IMR-90 (cell line): ENCODE results near the gene TAS2R38.

Source experiments
- CEBPB ChIP-seq: IDR thresholded peaks from 2 replicates; pipeline ENCODE4 v1.6.1; 2012; ENCODE audit warnings: low read depth, low read length, improper control_type of control experiment
- CHD1 ChIP-seq: IDR thresholded peaks from 2 replicates; pipeline ENCODE4 v1.6.1; 2012; ENCODE audit warnings: low read depth, low read length, improper control_type of control experiment
- ELK1 ChIP-seq: fragments of 150-350 bp; IDR thresholded peaks from 2 replicates; pipeline ENCODE4 v1.6.1; 2016; ENCODE audit warnings: low read depth, mild to moderate bottlenecking, low read length, moderate library complexity, borderline replicate concordance
- FOS ChIP-seq: fragments of 150-350 bp; IDR thresholded peaks from 2 replicates; pipeline ENCODE4 v1.6.1; 2016; ENCODE audit warnings: low read depth, low read length
- POLR2A ChIP-seq: IDR thresholded peaks from 2 replicates; pipeline ENCODE4 v1.6.1; 2012; ENCODE audit warnings: mild to moderate bottlenecking, low read depth, low read length
- RAD21 ChIP-seq: IDR thresholded peaks from 2 replicates; pipeline ENCODE4 v1.6.1; 2012; ENCODE audit warnings: low read length, improper control_type of control experiment
- SMC3 ChIP-seq: fragments of 150-350 bp; IDR thresholded peaks from 2 replicates; pipeline ENCODE4 v1.6.1; 2016; ENCODE audit warnings: low read depth, mild to moderate bottlenecking, antibody characterized with exemption, low read length, moderate library complexity
- TF ChIP-seq, protein P1 (sequence below): conservative IDR thresholded peaks from 2 replicates; pipeline ENCODE4 v1.5.1; 2012; ENCODE audit warnings: mild to moderate bottlenecking, low read depth, low read length, improper control_type of control experiment
- TF ChIP-seq, protein P2 (sequence below): fragments of 150-350 bp; IDR thresholded peaks from 2 replicates; pipeline ENCODE4 v1.6.1; 2017; ENCODE audit warnings: mild to moderate bottlenecking, antibody characterized with exemption, low read length, low read depth

- TF ChIP-seq, protein P1, sequence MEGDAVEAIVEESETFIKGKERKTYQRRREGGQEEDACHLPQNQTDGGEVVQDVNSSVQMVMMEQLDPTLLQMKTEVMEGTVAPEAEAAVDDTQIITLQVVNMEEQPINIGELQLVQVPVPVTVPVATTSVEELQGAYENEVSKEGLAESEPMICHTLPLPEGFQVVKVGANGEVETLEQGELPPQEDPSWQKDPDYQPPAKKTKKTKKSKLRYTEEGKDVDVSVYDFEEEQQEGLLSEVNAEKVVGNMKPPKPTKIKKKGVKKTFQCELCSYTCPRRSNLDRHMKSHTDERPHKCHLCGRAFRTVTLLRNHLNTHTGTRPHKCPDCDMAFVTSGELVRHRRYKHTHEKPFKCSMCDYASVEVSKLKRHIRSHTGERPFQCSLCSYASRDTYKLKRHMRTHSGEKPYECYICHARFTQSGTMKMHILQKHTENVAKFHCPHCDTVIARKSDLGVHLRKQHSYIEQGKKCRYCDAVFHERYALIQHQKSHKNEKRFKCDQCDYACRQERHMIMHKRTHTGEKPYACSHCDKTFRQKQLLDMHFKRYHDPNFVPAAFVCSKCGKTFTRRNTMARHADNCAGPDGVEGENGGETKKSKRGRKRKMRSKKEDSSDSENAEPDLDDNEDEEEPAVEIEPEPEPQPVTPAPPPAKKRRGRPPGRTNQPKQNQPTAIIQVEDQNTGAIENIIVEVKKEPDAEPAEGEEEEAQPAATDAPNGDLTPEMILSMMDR: no peak
- no peak for TF ChIP-seq CEBPB
- TF ChIP-seq POLR2A: no peak
- no peak for TF ChIP-seq FOS
- TF ChIP-seq, protein P2, sequence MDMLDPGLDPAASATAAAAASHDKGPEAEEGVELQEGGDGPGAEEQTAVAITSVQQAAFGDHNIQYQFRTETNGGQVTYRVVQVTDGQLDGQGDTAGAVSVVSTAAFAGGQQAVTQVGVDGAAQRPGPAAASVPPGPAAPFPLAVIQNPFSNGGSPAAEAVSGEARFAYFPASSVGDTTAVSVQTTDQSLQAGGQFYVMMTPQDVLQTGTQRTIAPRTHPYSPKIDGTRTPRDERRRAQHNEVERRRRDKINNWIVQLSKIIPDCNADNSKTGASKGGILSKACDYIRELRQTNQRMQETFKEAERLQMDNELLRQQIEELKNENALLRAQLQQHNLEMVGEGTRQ: no peak
- TF ChIP-seq ELK1: no peak
- TF ChIP-seq SMC3: no peak
- TF ChIP-seq CHD1: no peak
- TF ChIP-seq RAD21: no peak
Observed at GRCh38 chr7:141999058-141999623, 25.6 kb upstream of the TAS2R38 start.
